CD4-positive, CD25-positive, alpha-beta regulatory T cell (primary cell): ENCODE data around the gene ATG4B. TPM values are rescaled to one million over a fixed set of nuclear protein-coding genes. Genes with fewer than 3 reads are reported as not detected.

Experiments
- ATAC-seq, 2 donors: fragments of 150-1000 bp; cut with Tn5 transposase; one replicate each; pipeline ENCODE4 v1.10.0; 2021; ENCODE audit warnings: low read depth in 2 of 2, moderate number of reproducible peaks in 2 of 2, moderate library complexity in 1 of 2
- DNase-seq, 3 donors: peaks; one replicate each; pipeline versions ENCODE4 v3.0.0 to v3.0.0-alpha.2; 2012 to 2022; ENCODE audit warnings: mixed read lengths in 1 of 3
- H3K27ac ChIP-seq: one replicate; pipeline ENCODE4 v1.7.0; 2013; ENCODE audit warnings: mild to moderate bottlenecking, low read length; ENCODE audit not compliant: insufficient read depth, poor library complexity, severe bottlenecking
- H3K27me3 ChIP-seq: one replicate; pipeline ENCODE4 v1.7.0; 2013; ENCODE audit warnings: low read length; ENCODE audit not compliant: control insufficient read depth, insufficient read depth
- H3K36me3 ChIP-seq: one replicate; pipeline ENCODE4 v1.7.0; 2013; ENCODE audit warnings: mild to moderate bottlenecking, low read length, moderate library complexity; ENCODE audit not compliant: control insufficient read depth, insufficient read depth
- H3K4me1 ChIP-seq: 2 replicates; pipeline ENCODE4 v1.7.0; 2013; ENCODE audit warnings: mild to moderate bottlenecking, low read length; ENCODE audit not compliant: insufficient read depth, control insufficient read depth, poor library complexity, severe bottlenecking
- H3K4me3 ChIP-seq: one replicate; pipeline ENCODE4 v1.7.0; 2013; ENCODE audit warnings: low read depth, mild to moderate bottlenecking, low read length, moderate library complexity
- H3K9me3 ChIP-seq, 2 experiments: 1 replicate in 1 of 2; 2 replicates in 1 of 2; pipeline ENCODE4 v1.7.0; 2013; ENCODE audit warnings: low read length in 2 of 2, mild to moderate bottlenecking in 1 of 2, moderate library complexity in 1 of 2; ENCODE audit not compliant: control insufficient read depth in 2 of 2
- H3K27ac Mint-ChIP-seq, 3 donors: one replicate each; pipeline ENCODE4 v1.8.0; 2020 to 2022; ENCODE audit warnings: mild to moderate bottlenecking in 3 of 3, mixed read lengths in 3 of 3, moderate library complexity in 2 of 3
- H3K27me3 Mint-ChIP-seq: one replicate; pipeline ENCODE4 v1.8.0; 2022; ENCODE audit warnings: mild to moderate bottlenecking, mixed read lengths
- H3K36me3 Mint-ChIP-seq: one replicate; pipeline ENCODE4 v1.8.0; 2020; ENCODE audit warnings: mixed read lengths
- H3K4me1 Mint-ChIP-seq, 4 donors: one replicate each; pipeline ENCODE4 v1.8.0; 2020 to 2022; ENCODE audit warnings: mixed read lengths in 4 of 4, mild to moderate bottlenecking in 1 of 4
- H3K4me3 Mint-ChIP-seq, 4 donors: one replicate each; pipeline ENCODE4 v1.8.0; 2020 to 2022; ENCODE audit warnings: mild to moderate bottlenecking in 4 of 4, mixed read lengths in 4 of 4, moderate library complexity in 3 of 4
- H3K9me3 Mint-ChIP-seq, 7 donors: one replicate each; pipeline ENCODE4 v1.8.0; 2020 to 2022; ENCODE audit warnings: mixed read lengths in 7 of 7, mild to moderate bottlenecking in 3 of 7, moderate library complexity in 2 of 7
- polyA plus RNA-seq, 4 donors: library from polyadenylated mRNA; unstranded; fragments of 300-500 nt; fragmentation: Illumina TruSeq; gene quantifications; one replicate each; pipeline ENCODE4 v1.2.3, GENCODE V29; 2021
- total RNA-seq: library from RNA; stranded (reverse); gene quantifications from one replicate; pipeline ENCODE4 v1.2.3, GENCODE V29; 2022

Gene ATG4B
- total and polyA plus RNA-seq, 5 donors from 2014 or later, result 43.7 to 158 (median 56.8) TPM

DNA sequence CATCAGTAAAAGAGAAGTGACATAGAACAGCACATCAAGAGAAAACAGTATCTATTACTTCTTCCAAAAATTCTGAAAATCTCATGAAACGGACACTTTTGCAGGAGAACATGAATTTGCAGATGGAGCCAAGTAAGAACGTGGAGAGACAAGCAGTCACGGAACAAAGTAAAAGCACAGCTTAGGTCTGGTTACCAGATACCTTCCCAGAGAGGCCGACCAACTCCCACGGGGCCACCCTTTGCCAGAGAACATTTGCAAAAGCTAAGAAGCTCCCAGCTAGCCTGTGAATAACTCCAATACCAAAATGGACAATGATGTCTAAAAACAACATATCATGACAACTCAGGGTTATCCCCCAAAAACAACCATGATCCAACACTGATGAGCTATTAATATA, 39.4 kb upstream of the ATG4B start:
- no peak overlapping the region for H3K27ac Mint-ChIP-seq

DNA sequence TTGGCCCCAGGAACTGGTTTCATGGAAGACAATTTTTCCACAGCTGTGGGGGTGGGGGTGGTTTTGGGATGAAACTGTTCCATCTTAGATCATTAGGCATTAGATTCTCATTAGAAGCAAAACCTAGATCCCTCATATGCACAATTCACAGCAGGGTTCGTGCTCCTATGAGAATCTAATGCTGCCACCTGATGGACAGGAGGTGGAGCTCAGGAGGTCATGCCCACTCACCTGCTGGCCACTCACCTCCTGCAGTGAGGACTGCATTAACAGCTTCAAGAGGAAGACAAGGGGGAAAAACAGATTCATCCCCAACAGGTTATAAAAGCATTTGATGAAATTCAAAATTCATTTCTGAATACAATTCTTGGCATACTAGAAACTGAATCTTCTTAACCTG, 39.0 kb upstream of the ATG4B start:
- H3K36me3 Mint-ChIP-seq, result peaks cover 39% of the 10 kb centered on the region
- Histone ChIP-seq H3K4me3 (no peak overlapping the region), H3K9me3 (no peaks in the 10 kb centered on the region), H3K27ac (no peak overlapping the region), H3K4me1 (no peaks in the 10 kb centered on the region), H3K36me3 (peaks cover 36% of the 10 kb centered on the region), H3K27me3 (no peaks in the 10 kb centered on the region)
- no peaks in the 10 kb centered on the region for H3K27me3 Mint-ChIP-seq
- peaks cover 0 to 3% (median under 1%) of the 10 kb centered on the region in 4 donors for H3K4me1 Mint-ChIP-seq
- H3K9me3 Mint-ChIP-seq, result no peaks in the 10 kb centered on the region
- H3K4me3 Mint-ChIP-seq, result no peak overlapping the region
- ATAC-seq (no peak), DNase-seq (no peak)
- no peak overlapping the region for H3K27ac Mint-ChIP-seq

More for the DNA sequence above, 39.4 kb upstream of the ATG4B start:
- Mint-ChIP-seq H3K4me3 (no peak overlapping the region), H3K27me3 (no peaks in the 10 kb centered on the region), H3K9me3 (no peaks in the 10 kb centered on the region), H3K4me1 (peaks cover 0 to 3% (median under 1%) of the 10 kb centered on the region in 4 donors), H3K36me3 (peaks cover 37% of the 10 kb centered on the region)
- H3K27ac ChIP-seq, result no peak overlapping the region
- H3K4me3 ChIP-seq, result no peak overlapping the region
- no peaks in the 10 kb centered on the region for H3K27me3 ChIP-seq
- H3K9me3 ChIP-seq, result no peaks in the 10 kb centered on the region
- H3K4me1 ChIP-seq, result no peaks in the 10 kb centered on the region
- ATAC-seq (no peak), DNase-seq (no peak)
- peaks cover 39% of the 10 kb centered on the region for H3K36me3 ChIP-seq

DNA sequence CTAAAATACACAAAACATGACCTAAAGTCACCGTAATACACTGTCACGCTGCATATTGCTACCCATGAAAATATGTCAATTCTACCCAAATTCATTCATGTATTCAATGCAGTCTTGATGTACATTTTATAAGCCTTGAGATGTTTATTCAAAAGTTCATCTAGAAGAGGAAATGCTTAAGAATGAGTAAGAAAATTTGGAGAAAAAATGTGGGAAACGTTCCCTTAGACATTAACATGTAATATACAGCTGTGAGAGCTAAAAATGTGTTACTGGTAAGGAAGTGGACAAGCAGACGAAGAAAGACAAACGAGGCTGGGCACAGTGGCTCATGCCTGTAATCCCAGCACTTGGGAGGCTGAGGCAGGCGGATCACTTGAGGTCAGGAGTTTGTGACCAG, 37.9 kb upstream of the ATG4B start:
- H3K27me3 ChIP-seq, result no peaks in the 10 kb centered on the region
- H3K4me1 ChIP-seq, result no peaks in the 10 kb centered on the region
- H3K27ac ChIP-seq, result no peak overlapping the region
- H3K36me3 ChIP-seq, result peaks cover 40% of the 10 kb centered on the region
- no peak for DNase-seq
- Mint-ChIP-seq H3K4me3 (no peak overlapping the region), H3K27ac (no peak overlapping the region), H3K4me1 (peaks cover 0 to 3% (median under 1%) of the 10 kb centered on the region in 4 donors), H3K36me3 (peaks cover 37% of the 10 kb centered on the region), H3K9me3 (no peaks in the 10 kb centered on the region), H3K27me3 (no peaks in the 10 kb centered on the region)
- H3K9me3 ChIP-seq, result no peaks in the 10 kb centered on the region
- H3K4me3 ChIP-seq, result no peak overlapping the region
- no peak for ATAC-seq

DNA sequence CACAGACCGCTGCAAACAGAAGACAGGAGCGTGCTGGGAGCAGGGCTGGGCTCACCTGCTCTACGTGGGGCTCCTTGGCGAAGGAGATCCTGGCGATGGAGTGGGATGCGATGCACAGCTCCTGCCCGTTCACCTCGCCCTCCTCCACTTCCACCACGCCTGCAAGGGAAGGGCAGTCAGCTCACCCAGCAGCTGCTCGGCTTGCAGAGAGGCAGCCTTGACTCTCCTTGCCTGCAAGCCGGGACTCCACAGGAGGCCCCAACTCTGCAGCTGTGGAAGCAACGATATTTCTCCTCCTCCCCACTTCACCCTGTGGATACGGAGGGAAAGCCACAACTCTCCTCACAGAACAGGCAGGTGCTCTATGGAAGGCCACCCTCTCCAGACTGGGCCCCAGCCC, 35.7 kb upstream of the ATG4B start:
- no peaks in the 10 kb centered on the region for H3K27me3 Mint-ChIP-seq
- Histone ChIP-seq H3K27me3 (no peaks in the 10 kb centered on the region), H3K9me3 (no peaks in the 10 kb centered on the region), H3K4me1 (no peaks in the 10 kb centered on the region), H3K27ac (no peak overlapping the region), H3K4me3 (no peak overlapping the region), H3K36me3 (peaks cover 46% of the 10 kb centered on the region)
- no peaks in the 10 kb centered on the region for H3K9me3 Mint-ChIP-seq
- peaks cover 0 to 3% (median under 1%) of the 10 kb centered on the region in 4 donors for H3K4me1 Mint-ChIP-seq
- H3K4me3 Mint-ChIP-seq, result no peak overlapping the region
- no peak for DNase-seq
- H3K36me3 Mint-ChIP-seq, result peaks cover 42% of the 10 kb centered on the region
- H3K27ac Mint-ChIP-seq, result peak overlapping the region in 1 of 3 donors; percentile 25
- no peak for ATAC-seq

DNA sequence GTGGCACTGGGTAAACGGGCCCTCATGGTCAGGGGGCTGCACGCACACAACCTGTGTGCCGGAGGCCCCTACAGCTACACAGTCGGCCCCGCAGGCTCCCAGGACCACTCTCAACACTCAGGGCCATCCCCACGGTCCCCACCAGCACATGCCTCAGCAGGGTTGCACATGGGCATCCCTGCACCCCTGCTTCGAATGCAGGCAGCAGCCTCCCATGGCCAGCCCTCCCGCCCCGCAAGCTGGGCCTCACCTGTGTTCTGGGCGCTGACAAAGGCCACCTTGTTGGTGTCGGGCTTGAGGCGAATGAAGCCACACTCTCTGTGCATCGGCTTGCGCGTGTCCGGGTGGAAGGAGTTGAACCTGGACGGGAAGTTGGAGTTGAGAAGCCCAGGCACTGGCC, 34.8 kb upstream of the ATG4B start:
- ATAC-seq (no peak), DNase-seq (no peak)
- Mint-ChIP-seq H3K27me3 (no peaks in the 10 kb centered on the region), H3K36me3 (peaks cover 39% of the 10 kb centered on the region), H3K4me1 (peaks cover 0 to 3% (median under 1%) of the 10 kb centered on the region in 4 donors), H3K9me3 (no peaks in the 10 kb centered on the region), H3K4me3 (no peak overlapping the region), H3K27ac (no peak overlapping the region)
- peaks cover 42% of the 10 kb centered on the region for H3K36me3 ChIP-seq
- no peak overlapping the region for H3K4me3 ChIP-seq
- H3K27me3 ChIP-seq, result no peaks in the 10 kb centered on the region
- H3K4me1 ChIP-seq, result no peaks in the 10 kb centered on the region
- H3K9me3 ChIP-seq, result no peaks in the 10 kb centered on the region
- H3K27ac ChIP-seq, result no peak overlapping the region

DNA sequence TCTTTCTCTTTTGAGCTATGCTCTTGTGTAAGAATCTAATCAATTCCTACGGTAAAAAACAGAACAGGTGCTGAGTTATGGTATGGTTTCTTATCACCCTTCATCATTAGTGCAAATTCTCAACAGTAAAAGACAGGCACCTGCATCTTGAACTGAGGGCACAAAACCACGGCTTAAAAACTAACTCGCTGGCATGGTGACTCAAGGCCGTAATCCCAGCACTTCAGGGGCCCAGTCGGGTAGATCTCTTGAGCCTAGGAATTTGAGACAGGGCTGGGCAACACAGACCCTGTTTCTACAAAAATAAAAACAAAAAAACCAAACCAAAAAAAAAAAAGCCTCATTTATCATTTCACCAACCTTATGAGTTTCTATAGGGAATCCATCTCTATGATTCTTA, 33.8 kb upstream of the ATG4B start:
- Histone ChIP-seq H3K36me3 (peaks cover 42% of the 10 kb centered on the region), H3K27me3 (no peaks in the 10 kb centered on the region), H3K4me3 (no peak overlapping the region), H3K9me3 (no peaks in the 10 kb centered on the region), H3K27ac (no peak overlapping the region), H3K4me1 (peaks cover under 1% of the 10 kb centered on the region)
- Mint-ChIP-seq H3K4me1 (peaks cover 5 to 6% (median 5%) of the 10 kb centered on the region in 4 donors), H3K9me3 (no peaks in the 10 kb centered on the region), H3K27ac (no peak overlapping the region), H3K27me3 (no peaks in the 10 kb centered on the region), H3K36me3 (peaks cover 32% of the 10 kb centered on the region), H3K4me3 (no peak overlapping the region)
- ATAC-seq (no peak), DNase-seq (no peak)

DNA sequence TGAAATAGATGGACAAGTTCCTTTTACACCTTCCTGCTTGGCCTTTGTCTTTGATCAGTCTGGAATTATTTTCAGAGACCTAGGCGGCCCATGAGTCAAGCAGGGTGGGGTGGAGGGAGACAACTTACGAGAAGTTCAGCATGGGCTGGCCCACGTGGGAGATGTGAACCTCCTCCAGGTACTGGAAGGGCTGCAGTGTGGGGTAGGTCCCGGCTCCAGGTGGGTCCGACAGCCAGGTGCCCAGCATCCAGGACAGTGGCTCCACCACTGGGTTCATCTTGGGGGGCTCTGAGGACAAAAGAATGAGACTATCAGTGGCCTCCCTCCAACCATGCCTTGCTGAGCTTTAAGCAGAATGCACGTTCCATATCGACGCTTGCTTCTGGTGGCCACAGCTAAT, 31.3 kb upstream of the ATG4B start:
- H3K4me3 Mint-ChIP-seq, result no peak overlapping the region

DNA sequence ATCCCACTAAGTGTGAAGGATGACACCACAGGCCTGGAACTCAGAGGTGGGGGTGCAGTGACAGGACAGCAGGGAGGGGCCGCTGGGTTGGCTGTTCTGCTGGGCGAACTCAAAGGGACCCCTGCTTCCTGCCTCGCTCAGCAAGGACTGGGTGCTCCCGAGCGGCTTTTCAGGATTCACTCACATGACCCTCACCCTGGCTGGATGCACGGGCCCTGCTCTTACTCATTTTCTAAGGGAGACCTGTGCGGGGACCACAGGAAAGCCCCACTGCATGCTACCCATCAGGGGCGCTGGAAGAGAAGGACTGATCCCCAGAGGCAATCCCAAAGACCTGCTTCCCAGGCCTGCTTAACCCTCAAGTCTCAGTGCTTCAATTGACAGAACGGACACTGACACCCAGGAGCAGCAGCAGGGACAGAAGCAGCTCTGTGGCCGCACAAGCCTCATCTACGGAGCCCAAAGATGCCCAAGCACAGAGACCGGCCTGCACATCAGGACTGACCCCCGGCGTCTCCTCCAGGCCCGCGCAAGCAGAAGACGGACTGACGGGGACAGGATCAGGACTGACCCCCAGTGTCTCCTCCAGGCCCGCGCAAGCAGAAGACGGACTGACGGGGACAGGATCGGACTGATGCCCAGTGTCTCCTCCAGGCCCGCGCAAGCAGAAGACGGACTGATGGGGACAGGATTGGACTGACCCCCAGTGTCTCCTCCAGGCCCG, 30.2 kb upstream of the ATG4B start:
- no peak overlapping the region for H3K27ac Mint-ChIP-seq
- H3K9me3 Mint-ChIP-seq, result no peaks in the 10 kb centered on the region
- H3K27me3 Mint-ChIP-seq, result no peaks in the 10 kb centered on the region
- peaks cover 25% of the 10 kb centered on the region for H3K36me3 ChIP-seq
- H3K9me3 ChIP-seq, result no peaks in the 10 kb centered on the region
- H3K36me3 Mint-ChIP-seq, result peaks cover 9% of the 10 kb centered on the region
- H3K4me3 ChIP-seq, result no peak overlapping the region
- H3K4me1 Mint-ChIP-seq, result peaks cover 9 to 27% (median 15%) of the 10 kb centered on the region in 4 donors
- H3K4me1 ChIP-seq, result peaks cover 21% of the 10 kb centered on the region
- no peaks in the 10 kb centered on the region for H3K27me3 ChIP-seq
- H3K27ac ChIP-seq, result no peak overlapping the region
- ATAC-seq, result no peak
- peak overlapping the region in 2 of 4 donors; percentile 32 to 72 for H3K4me3 Mint-ChIP-seq
- no peak for DNase-seq

More for the DNA sequence above, 31.3 kb upstream of the ATG4B start:
- ATAC-seq (no peak), DNase-seq (no peak)
- Mint-ChIP-seq H3K9me3 (no peaks in the 10 kb centered on the region), H3K27ac (no peak overlapping the region), H3K36me3 (peaks cover 17% of the 10 kb centered on the region), H3K4me1 (peaks cover 6 to 20% (median 12%) of the 10 kb centered on the region in 4 donors), H3K27me3 (no peaks in the 10 kb centered on the region)
- Histone ChIP-seq H3K27me3 (no peaks in the 10 kb centered on the region), H3K4me1 (peaks cover 21% of the 10 kb centered on the region), H3K9me3 (no peaks in the 10 kb centered on the region), H3K36me3 (peaks cover 32% of the 10 kb centered on the region), H3K27ac (no peak overlapping the region), H3K4me3 (no peak overlapping the region)
